Testis (tissue), 2 donors: ENCODE data around the gene TSSC4.

ENCODE experiments used
- CTCF ChIP-seq, 3 experiments: fragments of 450-650 bp in 2 of 3; fragments of 200-600 bp in 1 of 3; sonication (generic) in 1 of 3; IDR thresholded peaks; one replicate each; pipeline ENCODE4 v1.5.1; 2016 to 2019; ENCODE audit warnings: antibody characterized with exemption in 3 of 3, mild to moderate bottlenecking in 2 of 3, moderate library complexity in 1 of 3
- POLR2A ChIP-seq: fragments of 450-650 bp; IDR thresholded peaks from one replicate; pipeline ENCODE4 v1.6.1; 2017; ENCODE audit warnings: antibody characterized with exemption, mild to moderate bottlenecking, moderate library complexity

- TF ChIP-seq CTCF (IDR thresholded peaks at IDR 0.05): no peak
- no peak for TF ChIP-seq POLR2A
These were observed 39.3 kb downstream of the TSSC4 start for GRCh38 chr11:2439820-2440219.
